Hypothalamus (tissue), 51 donors: Measurements from ENCODE around the gene DCHS1.
A peak's percentile ranks its signal among the peaks of the same experiment; 100 is the strongest.

ENCODE experiments used
- DNase-seq, 51 donors: peaks; one replicate each; lab custom pipeline; 2025; lab: John Stamatoyannopoulos, UW

The DCHS1 gene

GRCh38 chr11:6629892-6630631, 25.5 kb downstream of the DCHS1 start:
- no peak for DNase-seq

- DNase-seq: no peak
Measured at GRCh38 chr11:6629573-6629891, 26.1 kb downstream of the DCHS1 start.

- no peak for DNase-seq
Measured at GRCh38 chr11:6628526-6628925, 27.1 kb downstream of the DCHS1 start.

- no peak for DNase-seq
Measured at GRCh38 chr11:6627762-6628241, 27.8 kb downstream of the DCHS1 start.

GRCh38 chr11:6626971-6627761, 28.4 kb downstream of the DCHS1 start:
- DNase-seq: peak in 32 of 51 donors; percentile 10 to 74 (median 34)

- no peak for DNase-seq
Measured at GRCh38 chr11:6625832-6626420, 29.7 kb downstream of the DCHS1 start.

- no peak for DNase-seq
Measured at GRCh38 chr11:6625156-6625831, 30.3 kb downstream of the DCHS1 start.

- DNase-seq: no peak
Measured at GRCh38 chr11:6623391-6624363, 31.9 kb downstream of the DCHS1 start.

GRCh38 chr11:6622261-6623171, 33.1 kb downstream of the DCHS1 start:
- no peak for DNase-seq

- DNase-seq: no peak
Measured at GRCh38 chr11:6621711-6622211, 33.8 kb downstream of the DCHS1 start.

GRCh38 chr11:6620636-6621035, 35.0 kb downstream of the DCHS1 start:
- no peak for DNase-seq

GRCh38 chr11:6619004-6619745, 36.4 kb downstream of the DCHS1 start, which contains the start of gene TPP1:
TSS of gene TPP1 (minus strand) at chr11:6619422. CDS start at chr11:6619400, 22 bp downstream.
- DNase-seq: peak; percentile 40 to 98 (median 88)

GRCh38 chr11:6618117-6619003, 37.2 kb downstream of the DCHS1 start:
- peak in 39 of 51 donors; percentile 8 to 68 (median 42) for DNase-seq

- peak in 1 of 51 donors; percentile 10 for DNase-seq
Measured at GRCh38 chr11:6617315-6617781, 38.3 kb downstream of the DCHS1 start.

GRCh38 chr11:6616596-6617250, 38.9 kb downstream of the DCHS1 start:
- DNase-seq: no peak
